Airway epithelial cell (primary cell): Measurements from ENCODE around the gene OR4C5. TPM values are rescaled to one million over a fixed set of nuclear protein-coding genes. Genes with fewer than 3 reads are reported as not detected.

Source experiments
- total RNA-seq: library from RNA; depleted of rRNA; stranded (reverse); fragments of >200 nt; gene quantifications from 2 replicates; pipeline ENCODE4 v1.2.3, GENCODE V29; 2015

Gene OR4C5
- not detected in 2 replicates for total RNA-seq

DNA sequence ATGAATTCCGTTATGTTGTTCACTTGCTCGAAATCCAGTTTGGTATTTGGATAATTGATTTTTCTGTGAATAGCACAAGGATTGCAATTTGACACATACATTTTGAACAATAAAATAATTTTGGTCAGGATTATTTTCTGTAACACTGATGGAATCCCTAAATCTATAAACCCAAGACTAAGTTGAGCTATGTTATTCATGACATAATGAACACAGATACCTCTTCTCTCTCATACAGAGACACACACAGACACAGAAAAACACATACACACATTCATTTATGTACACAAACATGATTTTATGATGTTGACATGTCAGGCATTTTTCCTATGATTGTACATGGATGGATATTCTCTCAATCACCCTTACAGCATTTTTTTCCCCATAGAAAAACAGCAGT is at the start of gene OR4C5:
OR4C5 (minus strand) TSS at position 101 of the 400 bp plus-strand sequence; CDS start at position 101, 0 bp downstream.

DNA sequence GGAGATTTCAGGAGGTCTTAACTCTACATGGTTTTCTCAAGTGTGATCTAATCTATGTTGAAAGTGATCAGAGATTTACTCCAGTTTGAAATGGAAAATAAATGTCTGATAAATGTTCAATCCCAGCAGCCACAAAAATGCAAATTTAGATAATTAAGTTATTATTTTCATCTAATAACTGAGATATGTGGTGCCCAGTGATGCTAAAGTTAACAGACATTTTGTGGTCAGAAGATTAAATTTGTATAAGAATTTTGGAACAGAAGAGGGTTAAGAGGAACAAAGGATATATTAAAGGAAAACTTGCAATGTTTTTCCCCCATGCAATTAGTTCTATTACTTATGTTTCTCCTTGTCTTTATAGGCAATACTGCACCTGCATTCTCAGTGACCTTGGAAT is 41.6 kb downstream of the OR4C5 start, which contains the start of gene OR4C3:
OR4C3 (plus strand) TSS at position 301 of the 400 bp plus-strand sequence. CDS start 102 bp downstream, outside the sequence.

Other genes with a start within 250 kb of the OR4C5 start
- not detected in 2 replicates for gene OR4B1, start 149.7 kb downstream of the OR4C5 start, total RNA-seq
- not detected in 2 replicates for gene OR4X2, start 121.4 kb downstream of the OR4C5 start, total RNA-seq
- not detected in 2 replicates for gene OR4X1, start 102.6 kb downstream of the OR4C5 start, total RNA-seq
- not detected in 2 replicates for gene OR4S1, start 60.2 kb downstream of the OR4C5 start, total RNA-seq
- not detected in 2 replicates for gene OR4C3, start 41.5 kb downstream of the OR4C5 start, total RNA-seq
- not detected in 2 replicates for gene OR4A47, start 122.3 kb upstream of the OR4C5 start, total RNA-seq